ENCODE data around the gene RNF152. TPM values are rescaled to one million over a fixed set of nuclear protein-coding genes. Genes with fewer than 3 reads are reported as not detected.

RNF152 gene
- total RNA-seq, 3 donors from 2014 or later = 61.0 to 99.8 (median 98.0) TPM

- Histone ChIP-seq H3K4me1 (ENCODE audit: low read depth) (peaks cover 2% of the 10 kb centered on the region), H3K4me3 (no peak overlapping the region), H3K36me3 (ENCODE audit: low read depth) (no peaks in the 10 kb centered on the region), H3K9me3 (no peaks in the 10 kb centered on the region)
- DNase-seq (peak in 1 of 3 donors; percentile 18), ATAC-seq (peak; percentile 41)
- intact Hi-C loops (cut with DNase I, micrococcal nuclease) = no loop called here
- no peak for TF ChIP-seq CTCF (IDR thresholded peaks at IDR 0.05)
These were observed 22.7 kb downstream of the RNF152 start for GRCh38 chr18:61870151-61870550.

GRCh38 chr18:61869636-61870035 is 23.2 kb downstream of the RNF152 start:
- TF ChIP-seq CTCF (IDR thresholded peaks at IDR 0.05) = no peak
- no peaks in the 10 kb centered on the region for H3K36me3 ChIP-seq (ENCODE audit: low read depth)
- no peak overlapping the region for H3K4me3 ChIP-seq
- intact Hi-C loops (cut with DNase I, micrococcal nuclease) = no loop called here
- no peaks in the 10 kb centered on the region for H3K9me3 ChIP-seq
- peak in 1 of 3 donors; percentile 12 for DNase-seq
- peak; percentile 50 for ATAC-seq
- H3K4me1 ChIP-seq (ENCODE audit: low read depth) = peaks cover 2% of the 10 kb centered on the region

- no peaks in the 10 kb centered on the region for H3K36me3 ChIP-seq (ENCODE audit: low read depth)
- H3K9me3 ChIP-seq = no peaks in the 10 kb centered on the region
- no peaks in the 10 kb centered on the region for H3K4me1 ChIP-seq (ENCODE audit: low read depth)
- TF ChIP-seq CTCF (IDR thresholded peaks at IDR 0.05) = no peak
- ATAC-seq (no peak), DNase-seq (no peak)
- intact Hi-C loops (cut with DNase I, micrococcal nuclease) = no loop called here
- no peak overlapping the region for H3K4me3 ChIP-seq
These were observed 27.2 kb downstream of the RNF152 start for GRCh38 chr18:61865466-61866175.

GRCh38 chr18:61861372-61861771 is 31.4 kb downstream of the RNF152 start:
- DNase-seq (no peak), ATAC-seq (no peak)
- no peak for TF ChIP-seq CTCF (IDR thresholded peaks at IDR 0.05)
- Histone ChIP-seq H3K4me3 (no peak overlapping the region), H3K9me3 (no peaks in the 10 kb centered on the region), H3K4me1 (ENCODE audit: low read depth) (no peaks in the 10 kb centered on the region), H3K36me3 (ENCODE audit: low read depth) (no peaks in the 10 kb centered on the region)
- intact Hi-C loops (cut with DNase I, micrococcal nuclease) = no loop called here

- intact Hi-C loops (cut with DNase I, micrococcal nuclease) = no loop called here
- Histone ChIP-seq H3K4me3 (no peak overlapping the region), H3K4me1 (ENCODE audit: low read depth) (no peaks in the 10 kb centered on the region), H3K9me3 (no peaks in the 10 kb centered on the region), H3K36me3 (ENCODE audit: low read depth) (no peaks in the 10 kb centered on the region)
- DNase-seq = no peak
- no peak for ATAC-seq
- TF ChIP-seq CTCF (IDR thresholded peaks at IDR 0.05) = no peak
These were observed 32.5 kb downstream of the RNF152 start for GRCh38 chr18:61860302-61860701.
